Measurements from ENCODE around the gene PSTPIP1. TPM values are rescaled to one million over a fixed set of nuclear protein-coding genes. Genes with fewer than 3 reads are reported as not detected.

Gene PSTPIP1
- total RNA-seq, 1 experiment from 2014 or later, result not detected

DNA sequence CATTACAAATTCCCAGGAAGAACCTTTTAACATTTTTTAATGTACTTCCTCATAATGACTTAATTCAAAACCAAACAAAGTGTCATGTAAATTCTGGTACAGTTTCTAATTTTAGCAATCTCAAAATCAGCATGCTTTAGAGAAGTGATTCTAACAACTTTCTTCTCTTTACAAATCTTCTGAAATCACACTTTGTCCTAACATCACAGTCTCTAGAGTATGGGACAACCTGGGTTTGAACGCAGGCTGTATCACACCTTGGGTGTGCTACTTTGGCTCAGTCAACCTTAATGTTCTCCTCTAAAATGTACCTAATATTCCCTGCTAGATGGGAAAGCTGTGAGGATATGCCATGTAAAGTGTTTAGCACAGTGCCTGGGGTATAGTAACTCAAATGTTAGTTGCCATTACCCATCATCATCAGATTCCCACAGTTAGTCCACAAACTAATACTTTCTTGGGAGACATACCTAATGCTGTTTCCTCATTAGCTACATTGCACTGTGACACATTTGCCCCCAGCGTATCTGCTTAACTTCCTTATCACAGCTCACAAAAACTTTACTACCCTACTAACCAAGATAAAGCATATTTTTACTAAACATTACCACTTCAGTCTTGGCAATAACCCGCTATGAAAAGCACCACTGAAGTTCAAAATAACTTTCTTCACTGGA lies 72.9 kb downstream of the PSTPIP1 start:
- no peak for DNase-seq (ENCODE audit: low read depth, low spot score)
- in situ Hi-C loops (cut with HindIII; ENCODE audit: low pct_unique_long_range_greater_than_20kb, low sequenced_read_pairs), result no loop called here

- DNase-seq (ENCODE audit: low read depth, low spot score), result no peak
- in situ Hi-C loops (cut with HindIII; ENCODE audit: low pct_unique_long_range_greater_than_20kb, low sequenced_read_pairs), result no loop called here
Measured at GRCh38 chr15:77068633-77069032, 73.7 kb downstream of the PSTPIP1 start.

GRCh38 chr15:77069521-77070121 lies 74.7 kb downstream of the PSTPIP1 start:
- DNase-seq (ENCODE audit: low read depth, low spot score), result no peak

DNA sequence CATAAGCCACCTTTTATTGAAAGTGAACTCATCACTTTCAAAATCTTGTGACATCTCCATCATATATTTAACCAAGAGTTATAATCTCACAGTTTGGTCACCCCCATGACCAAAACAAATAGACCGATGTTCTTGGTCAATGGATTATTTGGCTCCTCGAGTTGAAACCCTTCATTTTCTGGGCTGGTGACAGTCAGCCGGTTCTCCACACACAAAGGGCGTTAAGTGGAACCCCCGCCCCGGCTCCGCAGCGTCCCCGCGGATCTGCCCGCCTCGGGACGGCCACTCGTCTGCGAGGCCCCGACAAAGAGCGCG lies 75.2 kb downstream of the PSTPIP1 start:
- no peak for DNase-seq (ENCODE audit: low read depth, low spot score)
- in situ Hi-C loops (cut with HindIII; ENCODE audit: low pct_unique_long_range_greater_than_20kb, low sequenced_read_pairs), result no loop called here

More at GRCh38 chr15:77069521-77070121, 74.7 kb downstream of the PSTPIP1 start:
- in situ Hi-C loops (cut with HindIII; ENCODE audit: low pct_unique_long_range_greater_than_20kb, low sequenced_read_pairs), result no loop called here

GRCh38 chr15:77070495-77071304 lies 75.8 kb downstream of the PSTPIP1 start, which contains the start of gene TSPAN3:
Gene TSPAN3, minus strand, starts transcription at chr15:77071109. Its CDS starts 155 bp downstream, at chr15:77070954.
- peak; percentile 90 for DNase-seq (ENCODE audit: low read depth, low spot score)
- in situ Hi-C loops (cut with HindIII; ENCODE audit: low pct_unique_long_range_greater_than_20kb, low sequenced_read_pairs), result no loop called here

GRCh38 chr15:77071305-77072223 lies 76.6 kb downstream of the PSTPIP1 start:
- no peak for DNase-seq (ENCODE audit: low read depth, low spot score)
- in situ Hi-C loops (cut with HindIII; ENCODE audit: low pct_unique_long_range_greater_than_20kb, low sequenced_read_pairs), result no loop called here

- DNase-seq (ENCODE audit: low read depth, low spot score), result no peak
- in situ Hi-C loops (cut with HindIII; ENCODE audit: low pct_unique_long_range_greater_than_20kb, low sequenced_read_pairs), result no loop called here
Measured at GRCh38 chr15:77074350-77074749, 79.4 kb downstream of the PSTPIP1 start.

DNA sequence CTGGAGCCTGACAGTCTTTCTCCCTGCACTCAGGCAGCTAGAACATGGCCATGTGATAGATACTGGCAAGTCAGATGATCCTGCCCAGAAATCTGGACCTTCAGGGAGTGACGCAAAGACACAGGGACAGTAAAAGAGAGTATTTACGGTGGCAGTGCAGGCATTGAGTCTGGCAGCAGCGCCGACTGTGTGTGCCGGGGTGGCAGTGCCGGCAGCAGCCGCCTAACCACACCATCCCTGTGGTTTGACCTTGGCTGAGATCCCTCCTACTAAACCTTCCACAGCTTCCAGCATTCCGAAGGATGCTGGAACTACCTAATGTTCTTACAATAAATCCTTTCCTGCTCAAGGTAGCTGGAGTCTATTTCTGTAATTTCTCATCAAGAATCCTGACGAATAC lies 80.6 kb downstream of the PSTPIP1 start:
- DNase-seq (ENCODE audit: low read depth, low spot score), result peak; percentile 80
- in situ Hi-C loops (cut with HindIII; ENCODE audit: low pct_unique_long_range_greater_than_20kb, low sequenced_read_pairs), result no loop called here

DNA sequence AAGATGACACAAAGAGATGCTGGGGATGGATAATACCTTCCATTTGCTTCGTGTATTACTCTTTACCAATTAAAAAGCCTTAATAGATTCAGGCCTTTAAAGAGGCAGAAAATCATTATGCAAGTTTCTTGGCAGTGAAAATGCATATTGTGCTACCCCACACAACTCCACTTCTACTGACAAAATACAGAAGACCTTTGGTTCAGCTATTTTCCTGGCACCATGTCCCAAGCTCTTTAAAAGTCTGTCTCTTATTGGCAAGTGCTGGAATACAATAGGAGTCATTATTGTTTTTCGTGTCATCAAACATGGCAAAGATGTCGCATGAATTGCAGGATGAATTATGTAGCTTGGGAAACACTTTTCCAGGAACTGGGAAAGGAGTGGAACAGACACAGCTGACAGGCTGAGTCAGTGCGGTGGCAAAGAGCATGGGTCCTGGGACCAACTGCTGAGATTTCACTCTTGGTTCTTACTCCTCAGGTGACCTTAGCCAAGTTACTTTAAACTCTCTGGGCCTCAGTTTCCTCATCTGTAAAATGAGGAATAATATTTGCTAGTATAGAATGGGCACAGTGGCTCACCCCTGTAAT lies 81.5 kb downstream of the PSTPIP1 start:
- peak; percentile 32 for DNase-seq (ENCODE audit: low read depth, low spot score)
- in situ Hi-C loops (cut with HindIII; ENCODE audit: low pct_unique_long_range_greater_than_20kb, low sequenced_read_pairs), result no loop called here

DNA sequence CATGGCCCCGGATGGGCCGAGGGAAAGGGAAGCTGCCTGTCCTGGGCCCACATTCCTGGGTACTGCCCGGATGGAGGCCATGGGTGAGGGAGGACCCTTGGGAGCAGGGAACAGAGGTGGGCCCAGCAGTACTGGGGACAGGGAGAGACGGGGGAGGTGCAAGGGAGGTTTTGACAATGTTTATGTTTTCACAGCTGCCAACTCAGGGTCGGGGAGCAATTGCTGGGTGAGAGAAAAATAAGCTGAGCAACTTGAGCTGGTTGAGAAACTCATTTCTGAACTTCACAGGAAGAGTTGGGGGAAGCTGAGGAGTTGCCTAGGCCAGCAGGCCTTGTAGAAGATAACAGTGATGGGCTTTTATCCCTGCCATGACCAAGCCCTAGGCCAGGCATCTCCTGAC lies 87.0 kb downstream of the PSTPIP1 start:
- in situ Hi-C loops (cut with HindIII; ENCODE audit: low pct_unique_long_range_greater_than_20kb, low sequenced_read_pairs), result no loop called here
- no peak for DNase-seq (ENCODE audit: low read depth, low spot score)

DNA sequence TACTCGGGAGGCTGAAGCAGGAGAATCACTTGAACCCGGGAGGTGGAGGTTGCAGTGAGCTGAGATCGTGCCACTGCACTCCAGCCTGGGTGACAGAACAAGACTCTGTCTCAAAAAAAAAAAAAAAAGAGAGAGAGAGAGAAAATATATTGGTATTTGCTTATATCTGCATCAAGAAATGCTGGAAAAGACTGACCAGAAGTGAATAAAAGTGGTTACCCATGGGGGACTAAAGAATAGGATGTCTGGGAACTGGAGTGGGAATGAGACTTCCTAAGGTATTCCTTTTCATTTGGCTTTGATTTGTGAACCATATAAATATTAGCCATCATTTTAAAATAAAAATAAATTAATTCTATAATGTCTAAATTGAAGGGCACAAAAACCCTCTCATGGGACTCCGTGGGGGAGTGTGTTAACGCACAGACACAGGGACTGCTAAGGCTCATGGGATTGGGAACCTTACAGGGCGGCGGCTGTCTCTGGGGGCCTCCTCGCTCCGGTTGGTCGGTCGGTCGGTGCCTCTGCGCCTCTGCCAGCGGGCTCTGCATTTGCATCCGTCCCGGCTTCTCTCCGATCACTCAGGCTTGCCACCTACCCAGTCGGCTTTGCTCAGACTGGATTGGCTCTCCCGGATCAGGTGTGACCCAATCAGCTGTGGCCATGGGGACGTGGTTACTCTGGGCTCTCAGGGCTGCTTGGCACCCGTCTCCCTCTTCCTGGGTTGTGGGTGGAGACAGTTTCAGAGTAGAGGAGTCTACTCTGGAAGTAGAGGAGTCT lies 88.6 kb downstream of the PSTPIP1 start:
- DNase-seq (ENCODE audit: low read depth, low spot score), result no peak
- in situ Hi-C loops (cut with HindIII; ENCODE audit: low pct_unique_long_range_greater_than_20kb, low sequenced_read_pairs), result no loop called here

DNA sequence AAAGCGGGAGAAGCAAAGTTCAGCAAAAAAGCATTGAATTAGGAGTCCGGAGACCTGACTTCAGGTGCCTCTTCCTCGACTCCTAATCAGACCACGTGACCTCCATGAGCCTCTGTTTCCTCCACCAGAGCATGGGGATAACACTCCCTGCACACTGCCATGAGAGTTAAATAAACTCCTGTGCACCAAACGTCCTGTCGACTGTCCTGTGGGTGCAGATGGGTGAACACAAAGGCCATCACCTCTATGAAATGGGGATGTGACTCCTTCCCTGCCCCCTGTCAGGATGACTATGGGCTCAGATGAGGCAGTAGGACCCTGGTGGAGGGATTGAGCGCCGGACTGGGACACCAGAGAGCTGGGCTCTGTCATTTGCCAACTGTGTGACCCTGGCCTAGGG lies 89.5 kb downstream of the PSTPIP1 start:
- in situ Hi-C loops (cut with HindIII; ENCODE audit: low pct_unique_long_range_greater_than_20kb, low sequenced_read_pairs), result no loop called here
- DNase-seq (ENCODE audit: low read depth, low spot score), result no peak

DNA sequence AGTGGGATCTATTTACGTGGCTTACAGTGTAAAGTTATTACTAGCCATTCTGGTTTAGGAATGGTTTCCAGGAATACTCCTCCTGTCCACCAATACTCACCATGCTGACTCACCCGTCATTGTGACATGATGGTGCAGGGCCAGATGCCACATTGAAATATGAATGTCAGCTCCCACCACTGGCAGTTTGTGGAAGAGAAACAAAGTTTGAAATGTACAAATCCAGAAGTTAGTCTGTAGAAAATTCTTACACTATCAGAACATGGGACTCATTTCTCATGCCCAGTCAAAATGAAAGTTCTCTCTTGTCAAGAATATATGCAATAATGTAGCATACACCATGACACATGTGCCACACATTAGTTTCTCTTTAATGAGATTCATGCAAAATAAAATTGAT lies 90.4 kb downstream of the PSTPIP1 start:
- in situ Hi-C loops (cut with HindIII; ENCODE audit: low pct_unique_long_range_greater_than_20kb, low sequenced_read_pairs), result no loop called here
- no peak for DNase-seq (ENCODE audit: low read depth, low spot score)

Data from SK-MEL-5 (cell line).